Measurements from ENCODE around the gene CREB3L2. TPM values are rescaled to one million over a fixed set of nuclear protein-coding genes. Genes with fewer than 3 reads are reported as not detected.

The CREB3L2 gene
- total and polyA plus RNA-seq, 2 of the 8 experiments (the other 6 are each of a cell fraction or from before 2014, with no cell fraction given), result 14.4 to 48.3 TPM

DNA sequence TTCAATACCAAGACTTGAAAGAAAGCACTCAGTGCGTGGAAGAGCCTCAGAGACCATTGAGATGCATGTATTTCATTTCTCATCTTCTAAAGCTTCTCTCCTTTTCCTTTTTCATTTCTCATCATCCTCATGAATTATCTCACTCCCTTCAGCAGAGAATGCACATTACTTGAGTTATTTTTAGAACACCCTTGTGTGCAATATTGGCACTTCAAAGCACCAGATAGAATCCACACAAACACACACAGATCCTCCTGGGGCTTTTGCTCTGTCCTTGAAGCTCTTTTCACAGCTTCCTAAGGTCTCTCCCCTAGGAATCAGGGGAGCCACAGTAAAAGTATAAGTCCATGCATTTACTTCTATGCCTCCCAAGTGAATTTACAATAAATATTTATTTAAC, 173.4 kb downstream of the CREB3L2 start:
- H3K23ac ChIP-seq (ENCODE audit: insufficient read length), result no peak overlapping the region
- H2AFZ ChIP-seq (ENCODE audit: low read length), result no peak overlapping the region
- no peak overlapping the region for H2BK20ac ChIP-seq (ENCODE audit: low read length)
- no peak overlapping the region for H3K4me3 ChIP-seq (ENCODE audit: extremely low read depth in 1 of 4, insufficient read depth in 2 of 4, low read depth in 3 of 4, low read length in 4 of 4)
- H2BK5ac ChIP-seq (ENCODE audit: low read depth, low read length), result no peak overlapping the region
- H3K79me1 ChIP-seq (ENCODE audit: low read depth, low read length), result no peaks in the 10 kb centered on the region
- H3K9ac ChIP-seq (replicated peaks in 1 of 4; ENCODE audit: extremely low read depth in 1 of 4, low read depth in 3 of 4, low read length in 3 of 4), result no peak overlapping the region
- no peak overlapping the region for H4K8ac ChIP-seq (ENCODE audit: extremely low read depth, insufficient read depth, low read length)
- H3K36me3 ChIP-seq (ENCODE audit: control insufficient read depth in 2 of 4, insufficient read depth in 4 of 4, low read length in 3 of 4), result peaks cover 0 to 6% (median 0%) of the 10 kb centered on the region in 4 experiments; a peak in 3 of 8 replicates
- POLR2A ChIA-PET (ENCODE audit: partially characterized antibody), result no interaction called here
- no peaks in the 10 kb centered on the region for H3K79me2 ChIP-seq (ENCODE audit: control insufficient read depth in 1 of 2, insufficient read depth in 2 of 2, low read length in 2 of 2)
- DNase-seq (ENCODE audit: low read depth in 1 of 2, low spot score in 2 of 2) (no peak), FAIRE-seq (no peak)
- no peak overlapping the region for H2BK12ac ChIP-seq (ENCODE audit: low read depth, low read length)
- H3K56ac ChIP-seq (replicated peaks; ENCODE audit: insufficient read length, low read depth, low read length), result no peak overlapping the region
- no peak overlapping the region for H2BK15ac ChIP-seq (ENCODE audit: low read length)
- CTCF ChIA-PET (ENCODE audit: partially characterized antibody), result interaction anchor here (1.0 to 1.6 kb wide), 2 partner anchors 202 to 986 kb away, joined by 3 to 4 read pairs; no protein-coding TSS in a partner anchor
- H3K4me1 ChIP-seq (replicated peaks in 1 of 4; ENCODE audit: control insufficient read depth in 3 of 4, insufficient read depth in 4 of 4, low read length in 3 of 4), result no peaks in the 10 kb centered on the region
- H3K23me2 ChIP-seq (ENCODE audit: low read depth, low read length), result peaks cover 3% of the 10 kb centered on the region; the same call in 1 of the 2 replicates
- no peak overlapping the region for H3K27ac ChIP-seq (ENCODE audit: low read depth, low read length)
- H3K27me3 ChIP-seq (replicated peaks in 1 of 4; ENCODE audit: control insufficient read depth in 3 of 4, extremely low read depth in 1 of 4, insufficient read depth in 3 of 4, low read length in 3 of 4), result no peaks in the 10 kb centered on the region
- H3K9me3 ChIP-seq (ENCODE audit: insufficient read depth in 2 of 2, low read depth in 1 of 2, low read length in 1 of 2), result peaks cover 20% of the 10 kb centered on the region in 2 experiments
- 92% methylated on average over 1 of the region's 1 CpG; no CpG with 5 or more reads in 1 of the 2 experiments for WGBS, 2 experiments (ENCODE audit: extremely low coverage in 1 of 2, insufficient coverage in 1 of 2, insufficient read length in 1 of 2, insufficient replicate concordance in 2 of 2, low coverage in 1 of 2, low lambda C conversion rate in 2 of 2, missing lambda C conversion rate in 1 of 2)
- no peak overlapping the region for H3K4ac ChIP-seq (replicated peaks; ENCODE audit: insufficient read length, low read depth, low read length)
- no peak overlapping the region for H3K14ac ChIP-seq (ENCODE audit: insufficient read length)
- no peaks in the 10 kb centered on the region for H4K20me1 ChIP-seq (replicated peaks in 1 of 2; ENCODE audit: control insufficient read depth in 1 of 2, insufficient read depth in 2 of 2, low read length in 2 of 2)
- H3K18ac ChIP-seq (ENCODE audit: extremely low read depth, low read length), result no peak overlapping the region
- no peak overlapping the region for H4K91ac ChIP-seq (replicated peaks; ENCODE audit: insufficient read length, low read length)
- no peak overlapping the region for H3K4me2 ChIP-seq (ENCODE audit: insufficient read depth in 1 of 2, low read depth in 2 of 2, low read length in 2 of 2)
- no peak overlapping the region for H2BK120ac ChIP-seq (replicated peaks; ENCODE audit: low read depth, low read length)
- H2AK5ac ChIP-seq (ENCODE audit: low read depth, low read length), result no peak overlapping the region
- no peak overlapping the region for H4K5ac ChIP-seq (ENCODE audit: insufficient read length, low read depth, low read length)
- no peak for TF ChIP-seq KDM5A (IDR thresholded peaks at IDR 0.05; ENCODE audit: low read length)
- TF ChIP-seq SIX5 (IDR thresholded peaks at IDR 0.05; ENCODE audit: low read depth, low read length), result no peak
- TF ChIP-seq CEBPB (IDR thresholded peaks at IDR 0.05; ENCODE audit: low read depth, low read length), result no peak
- TF ChIP-seq EP300 (IDR thresholded peaks at IDR 0.05; ENCODE audit: borderline replicate concordance in 1 of 2, low read depth in 2 of 2, low read length in 2 of 2), result no peak
- TF ChIP-seq TBP (IDR thresholded peaks at IDR 0.05; ENCODE audit: low read depth, low read length), result no peak
- no peak for TF ChIP-seq EZH2 (IDR thresholded peaks at IDR 0.05; ENCODE audit: low read depth, low read length, severe bottlenecking)
- TF ChIP-seq RNF2 (IDR thresholded peaks at IDR 0.05; ENCODE audit: borderline replicate concordance, low read depth, low read length, missing control alignments, poor library complexity, severe bottlenecking), result no peak
- no peak for TF ChIP-seq ZNF274 (IDR thresholded peaks at IDR 0.05; ENCODE audit: borderline replicate concordance, extremely low read depth, low read length)
- no peak for TF ChIP-seq RFX5 (IDR thresholded peaks at IDR 0.05; ENCODE audit: borderline replicate concordance, low read depth, low read length)
- no peak for TF ChIP-seq SIN3A (conservative IDR thresholded peaks at IDR 0.05 in 1 of 2, IDR thresholded peaks at IDR 0.05 in 1 of 2; ENCODE audit: low read depth in 1 of 2, low read length in 2 of 2)
- TF ChIP-seq SP4 (IDR thresholded peaks at IDR 0.05; ENCODE audit: low read length), result no peak
- TF ChIP-seq SP1 (IDR thresholded peaks at IDR 0.05; ENCODE audit: low read depth, low read length), result no peak
- no peak for TF ChIP-seq CHD1 (IDR thresholded peaks at IDR 0.05; ENCODE audit: low read depth, low read length)
